Esophagus (tissue), 2 donors: ENCODE measurements around the gene POP5. TPM values are rescaled to one million over a fixed set of nuclear protein-coding genes. Genes with fewer than 3 reads are reported as not detected.
"Not testable (repeated sequence)": the region's sequence is repeated elsewhere in the genome, so short reads cannot be mapped to it uniquely, and the experiment has no call there.

Source experiments
- H3K27ac ChIP-seq, 2 donors: one replicate each; pipeline ENCODE4 v1.5.1; 2013; ENCODE audit warnings: low read depth in 2 of 2, mild to moderate bottlenecking in 2 of 2, inconsistent platforms in 1 of 2, low read length in 1 of 2, moderate library complexity in 1 of 2
- H3K27me3 ChIP-seq, 2 donors: one replicate each; pipeline ENCODE4 v1.6.1; 2013; ENCODE audit warnings: low read length in 2 of 2, control low read depth in 1 of 2, mild to moderate bottlenecking in 1 of 2; ENCODE audit not compliant: insufficient read depth in 2 of 2, control insufficient read depth in 1 of 2
- H3K36me3 ChIP-seq, 2 donors: one replicate each; pipeline ENCODE4 v1.6.1; 2013; ENCODE audit warnings: low read length in 1 of 2; ENCODE audit not compliant: control insufficient read depth in 2 of 2, insufficient read depth in 2 of 2
- H3K4me1 ChIP-seq, 2 donors: one replicate each; pipeline ENCODE4 v1.6.1; 2013; ENCODE audit warnings: low read length in 1 of 2; ENCODE audit not compliant: control insufficient read depth in 2 of 2, insufficient read depth in 2 of 2
- H3K4me3 ChIP-seq, 2 donors: one replicate each; pipeline ENCODE4 v1.5.1; 2013; ENCODE audit warnings: low read length in 2 of 2, mild to moderate bottlenecking in 2 of 2, low read depth in 1 of 2, moderate library complexity in 1 of 2
- H3K9me3 ChIP-seq, 2 donors: one replicate each; pipeline ENCODE4 v1.6.1; 2013; ENCODE audit warnings: mild to moderate bottlenecking in 2 of 2, low read depth in 1 of 2, low read length in 1 of 2, moderate library complexity in 1 of 2; ENCODE audit not compliant: control insufficient read depth in 2 of 2, insufficient read depth in 1 of 2
- WGBS, 2 donors: extraction: QIAGEN DNeasy Blood & Tissue Kit; methylation state at CpG; one replicate each; pipeline ENCODE4 v1.1.7; 2013; 5-methylcytosine and 5-hydroxymethylcytosine counted together
- polyA plus RNA-seq, 2 donors: library from polyadenylated mRNA; stranded (reverse); fragments of 200-250 nt; gene quantifications; one replicate each; pipeline ENCODE4 v1.2.3, GENCODE V29; 2013
- donor health status: healthy with polysubstance abuse.
- donor health status: Bipolar disorder and iron deficiency.

The POP5 gene
- polyA plus RNA-seq, 2 donors: 35.8 to 38.8 TPM

DNA sequence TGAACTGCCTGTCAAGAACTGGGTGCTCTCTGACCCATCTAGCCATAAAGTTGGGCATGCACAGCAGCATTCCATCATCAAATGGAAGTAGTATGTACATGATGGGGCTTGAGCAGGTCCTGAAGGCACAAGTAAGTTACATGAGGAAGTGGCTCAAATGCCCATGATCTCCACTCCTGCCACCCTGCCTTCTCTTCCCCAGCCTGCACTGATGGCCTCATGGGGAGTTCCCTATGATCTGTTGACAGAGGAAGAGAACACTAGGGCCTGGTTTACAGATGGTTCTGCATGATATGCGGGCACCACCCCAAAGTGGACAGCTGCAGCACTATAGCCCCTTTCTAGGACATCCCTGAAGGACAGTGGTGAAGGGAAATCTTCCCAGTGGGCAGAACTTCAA, 30.3 kb upstream of the POP5 start:
- not testable (repeated sequence) for H3K9me3 ChIP-seq, H3K27ac ChIP-seq, H3K4me3 ChIP-seq, H3K27me3 ChIP-seq, H3K4me1 ChIP-seq, H3K36me3 ChIP-seq
- 80 to 90% methylated on average over 1 of the region's 1 CpG for WGBS, 2 donors

DNA sequence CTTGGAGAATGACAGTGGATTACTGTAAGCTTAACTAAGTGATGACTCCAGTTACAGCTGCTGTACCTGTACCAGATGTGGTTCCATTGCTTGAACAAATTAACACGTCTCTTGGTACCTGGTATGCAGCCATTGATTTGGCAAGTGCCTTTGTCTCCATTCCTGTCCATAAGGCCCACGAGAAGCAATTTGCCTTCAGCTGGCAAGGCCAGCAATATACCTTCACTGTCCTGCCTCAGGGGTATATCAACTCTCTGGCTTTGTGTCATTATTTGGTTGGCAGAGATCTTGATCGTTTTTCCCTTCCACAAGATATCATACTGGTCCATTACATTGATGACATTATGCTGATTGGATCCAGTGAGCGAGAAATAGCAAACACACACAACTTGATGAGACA, 29.4 kb upstream of the POP5 start:
- Histone ChIP-seq H3K4me1 (no peaks in the 10 kb centered on the region), H3K27me3 (peaks cover 0 to 2% of the 10 kb centered on the region in 2 donors), H3K27ac (no peak overlapping the region), H3K4me3 (no peak overlapping the region), H3K9me3 (no peaks in the 10 kb centered on the region), H3K36me3 (no peaks in the 10 kb centered on the region)
- 72 to 80% methylated on average over 4 of the region's 4 CpGs for WGBS, 2 donors

DNA sequence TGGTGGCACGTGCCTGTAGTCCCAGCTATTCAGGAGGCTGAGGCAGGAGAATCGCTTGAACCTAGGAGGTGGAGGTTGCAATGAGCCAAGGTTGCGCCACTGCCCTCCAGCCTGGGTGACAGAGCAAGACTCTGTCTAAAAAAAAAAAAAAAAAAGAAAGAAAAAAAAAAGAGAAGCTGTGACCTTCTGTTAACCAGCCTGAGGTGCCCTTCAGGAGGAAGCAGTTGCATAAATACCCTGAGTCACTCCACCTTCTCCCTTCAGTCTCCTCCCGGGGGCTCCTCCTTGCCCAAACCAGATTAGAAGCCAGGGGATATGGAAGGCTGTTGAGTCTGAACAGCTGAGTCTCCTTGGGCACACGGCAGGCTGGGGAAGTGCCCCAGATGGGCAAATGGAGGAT, 21.2 kb upstream of the POP5 start:
- H3K4me1 ChIP-seq, H3K36me3 ChIP-seq, H3K27me3 ChIP-seq, H3K9me3 ChIP-seq, H3K27ac ChIP-seq, H3K4me3 ChIP-seq: not testable (repeated sequence)
- WGBS, 2 donors: 57 to 64% methylated on average over 5 of the region's 5 CpGs

DNA sequence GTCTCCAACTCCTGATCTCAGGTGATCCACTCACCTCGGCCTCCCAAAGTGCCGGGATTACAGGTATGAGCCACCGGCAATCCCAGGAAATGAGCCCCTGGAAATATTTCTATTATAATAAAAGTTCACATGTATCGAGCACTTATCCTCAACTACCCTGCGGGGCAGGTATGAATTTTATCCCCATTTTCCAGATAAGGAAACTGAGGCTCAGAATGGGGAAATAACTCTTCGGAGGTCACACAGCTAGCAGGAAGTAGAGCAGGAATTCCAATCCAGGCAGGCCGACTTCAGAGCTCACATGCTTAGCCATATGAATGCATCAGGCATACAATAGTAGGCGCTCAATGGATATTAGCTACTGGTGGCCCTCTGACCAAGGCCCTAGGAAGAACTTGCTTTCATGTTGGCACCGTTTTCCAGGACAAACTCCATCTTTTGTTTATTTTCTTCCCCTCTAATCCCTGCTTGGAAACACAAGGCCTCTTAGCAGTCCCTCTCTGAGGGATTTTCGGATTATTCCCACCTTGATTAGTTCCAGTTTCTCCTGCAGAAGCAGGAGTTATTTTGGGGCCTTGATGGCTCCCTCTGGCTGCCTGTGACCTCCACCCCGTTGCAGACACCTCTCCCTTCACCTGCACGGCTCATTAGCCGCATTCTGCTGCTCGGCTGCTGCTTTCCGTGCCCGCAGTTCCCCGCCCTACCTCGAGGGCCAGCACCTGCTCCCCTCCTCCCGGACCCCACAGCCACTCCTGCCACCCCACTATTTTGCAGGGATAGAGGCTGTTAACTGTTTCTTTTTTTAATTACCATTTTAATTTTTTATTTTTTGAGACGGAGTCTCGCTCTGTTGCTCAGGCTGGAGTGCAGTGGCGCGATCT, 18.7 kb upstream of the POP5 start:
- Histone ChIP-seq H3K27me3 (no peaks in the 10 kb centered on the region), H3K9me3 (no peaks in the 10 kb centered on the region), H3K4me1 (no peaks in the 10 kb centered on the region), H3K36me3 (no peaks in the 10 kb centered on the region), H3K4me3 (no peak overlapping the region), H3K27ac (no peak overlapping the region)
- 68 to 71% methylated on average over 23 of the region's 23 CpGs for WGBS, 2 donors

DNA sequence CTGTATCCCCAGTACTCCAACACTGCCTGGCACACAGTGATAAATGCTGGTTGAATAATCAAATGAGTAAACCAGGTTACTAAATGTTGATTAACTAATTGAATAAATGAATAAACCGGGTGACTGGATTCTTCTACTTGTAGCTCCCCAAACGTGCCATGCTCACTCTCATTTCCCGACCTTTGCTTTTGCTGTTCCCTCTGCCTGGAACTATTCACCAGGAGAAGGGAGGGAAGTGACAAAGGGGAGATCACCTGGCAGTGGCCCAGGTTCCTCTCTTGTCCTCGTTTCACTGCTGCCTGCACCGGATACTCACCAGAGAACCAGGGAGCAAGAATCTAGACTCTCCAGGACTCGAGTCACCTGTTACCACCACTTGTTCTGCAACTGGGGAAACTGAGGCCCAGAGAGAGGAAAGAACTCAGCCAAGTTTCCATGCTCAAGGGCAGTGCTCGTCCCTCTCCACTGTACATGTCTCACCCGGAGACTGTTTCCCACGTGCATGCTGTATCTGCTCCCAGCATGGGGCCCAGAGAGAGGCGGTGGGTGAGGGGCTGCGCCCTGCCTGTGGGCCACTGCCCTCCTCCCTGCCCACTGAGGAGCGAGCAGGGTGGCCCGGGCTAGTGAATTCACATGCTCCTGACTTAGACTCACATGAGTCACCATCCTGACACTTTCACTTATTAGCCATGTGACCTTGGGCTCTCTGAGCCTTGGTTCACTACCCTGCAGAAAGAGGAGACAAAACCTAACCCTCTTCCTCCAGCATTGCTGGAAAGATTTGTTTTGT, 17.7 kb upstream of the POP5 start:
- WGBS, 2 donors: 54 to 57% methylated on average over 13 of the region's 13 CpGs
- H3K27me3 ChIP-seq: no peaks in the 10 kb centered on the region
- no peaks in the 10 kb centered on the region for H3K36me3 ChIP-seq
- no peaks in the 10 kb centered on the region for H3K9me3 ChIP-seq
- H3K4me3 ChIP-seq: no peak overlapping the region
- H3K4me1 ChIP-seq: no peaks in the 10 kb centered on the region
- H3K27ac ChIP-seq: no peak overlapping the region

DNA sequence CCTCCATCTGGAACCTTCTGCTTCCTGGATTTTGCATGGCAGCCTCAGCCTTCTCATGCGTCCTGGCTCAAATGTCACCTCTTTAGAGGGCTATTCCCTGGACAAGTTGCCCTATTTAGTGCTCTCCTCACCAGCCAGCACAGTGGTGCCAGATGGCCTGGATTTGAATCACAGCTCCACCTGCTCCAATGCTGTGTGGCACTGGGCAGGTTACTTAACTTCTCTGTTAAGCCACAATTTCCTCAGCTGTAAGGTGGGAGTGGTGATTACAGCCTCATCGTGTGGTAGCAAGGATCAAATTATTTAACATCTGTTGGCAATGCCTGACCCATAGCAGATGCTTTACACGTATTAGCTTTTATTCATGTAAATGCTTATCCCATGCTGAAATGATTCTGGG, 16.7 kb upstream of the POP5 start:
- H3K27me3 ChIP-seq: no peaks in the 10 kb centered on the region
- no peak overlapping the region for H3K27ac ChIP-seq
- no peaks in the 10 kb centered on the region for H3K4me1 ChIP-seq
- H3K4me3 ChIP-seq: no peak overlapping the region
- WGBS, 2 donors: 65 to 74% methylated on average over 3 of the region's 3 CpGs
- H3K9me3 ChIP-seq: no peaks in the 10 kb centered on the region
- H3K36me3 ChIP-seq: no peaks in the 10 kb centered on the region

DNA sequence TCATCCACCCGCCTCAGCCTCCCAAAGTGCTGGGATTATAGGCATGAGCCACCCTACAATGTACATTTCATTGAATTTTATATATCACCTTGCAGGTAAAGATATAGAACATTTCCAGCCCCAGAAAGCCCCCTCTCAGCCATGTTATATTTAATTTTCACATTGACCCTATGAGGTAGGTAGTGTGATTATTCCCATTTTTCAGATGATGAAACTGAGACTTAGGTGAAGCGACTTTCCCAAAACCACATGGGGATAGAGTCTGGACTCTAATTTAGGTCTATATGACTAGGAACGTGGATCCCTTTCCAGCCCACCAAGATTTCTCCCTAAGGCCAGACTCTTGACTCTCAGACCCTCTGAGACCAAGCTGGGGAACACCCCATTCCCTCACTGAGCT, 15.7 kb upstream of the POP5 start:
- Histone ChIP-seq H3K27me3 (no peaks in the 10 kb centered on the region), H3K9me3 (no peaks in the 10 kb centered on the region), H3K4me3 (no peak overlapping the region), H3K4me1 (no peaks in the 10 kb centered on the region), H3K36me3 (no peaks in the 10 kb centered on the region), H3K27ac (no peak overlapping the region)
- WGBS, 2 donors: 84 to 88% methylated on average over 3 of the region's 3 CpGs

DNA sequence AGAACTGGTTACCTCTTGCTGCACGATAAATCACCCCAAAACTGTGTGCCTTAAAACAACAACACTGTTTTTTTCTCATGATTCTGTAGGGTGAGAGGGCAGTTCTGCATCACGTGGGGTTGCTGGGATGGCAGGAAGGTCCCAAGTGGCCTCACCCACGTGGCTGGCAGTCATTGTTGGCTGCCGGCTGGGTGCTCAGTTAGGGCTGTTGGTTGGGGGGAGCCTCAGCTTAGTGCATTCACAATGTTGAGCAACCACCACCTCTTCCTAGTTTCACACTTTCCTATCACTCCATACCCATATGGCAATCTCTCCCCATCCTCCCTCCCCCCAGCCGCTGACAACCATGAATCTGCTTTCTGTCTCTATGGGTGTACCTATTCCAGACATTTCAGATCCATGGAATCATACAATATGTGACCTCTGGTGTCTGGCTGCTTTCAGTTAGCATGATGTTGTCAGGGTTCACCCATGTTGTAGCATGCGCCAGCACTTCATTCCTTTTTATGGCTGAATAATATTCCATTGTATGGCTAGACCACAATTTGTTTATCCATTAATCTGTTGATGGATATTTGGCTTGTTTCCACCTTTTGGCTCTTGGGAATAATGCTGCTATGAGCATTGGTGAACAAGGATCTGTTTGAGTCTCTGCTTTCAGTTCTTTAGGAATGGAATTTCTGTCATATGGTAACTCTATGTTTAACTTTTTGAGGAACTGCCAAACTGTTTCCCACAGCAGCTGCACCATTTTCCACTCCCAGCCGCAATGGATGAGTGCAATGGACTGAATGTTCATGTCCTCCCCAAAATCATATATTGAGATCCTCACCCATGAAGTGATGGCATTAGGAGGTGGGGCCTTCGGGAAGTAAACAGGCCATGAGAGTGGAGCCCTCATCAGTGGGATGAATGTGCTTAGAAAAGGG, 11.2 kb upstream of the POP5 start:
- Histone ChIP-seq H3K36me3 (no peaks in the 10 kb centered on the region), H3K4me1 (no peaks in the 10 kb centered on the region), H3K9me3 (no peaks in the 10 kb centered on the region), H3K4me3 (no peak overlapping the region), H3K27ac (no peak overlapping the region), H3K27me3 (no peaks in the 10 kb centered on the region)
- WGBS, 2 donors: 69 to 78% methylated on average over 8 of the region's 8 CpGs

DNA sequence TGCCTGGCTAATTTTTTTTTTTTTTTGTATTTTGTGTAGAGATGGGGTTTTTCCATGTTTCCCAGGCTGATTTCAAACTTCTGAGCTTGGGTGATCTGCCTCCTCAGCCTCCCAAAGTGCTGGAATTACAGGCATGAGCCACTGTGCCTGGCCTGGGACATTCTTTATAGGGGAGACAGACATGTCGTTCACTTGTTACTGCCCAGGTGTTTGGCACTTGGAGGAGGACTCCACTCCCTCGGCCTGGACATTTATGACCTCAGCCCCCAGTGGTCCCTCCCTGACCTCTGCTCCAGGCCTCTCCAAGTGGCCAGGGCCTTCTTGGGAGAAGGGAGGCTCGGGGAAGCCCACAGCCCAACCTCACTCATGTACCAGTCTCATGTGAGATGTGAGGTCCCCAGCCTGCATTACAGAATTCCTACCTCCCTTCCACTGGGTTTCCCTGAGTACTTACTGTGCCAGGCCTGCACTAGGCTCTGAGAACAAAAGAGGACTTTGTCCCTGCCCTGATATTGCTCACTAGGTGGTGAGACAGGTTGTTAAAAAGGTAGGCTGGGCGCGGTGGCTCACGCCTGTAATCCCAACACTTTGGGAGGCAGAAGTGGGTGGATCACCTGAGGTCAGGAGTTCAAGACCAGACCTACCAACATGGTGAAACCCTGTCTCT, 9.7 kb upstream of the POP5 start:
- H3K27ac ChIP-seq: no peak overlapping the region
- 65 to 75% methylated on average over 6 of the region's 6 CpGs for WGBS, 2 donors
- H3K36me3 ChIP-seq: no peaks in the 10 kb centered on the region

More for the DNA sequence above, 9.7 kb upstream of the POP5 start:
- Histone ChIP-seq H3K9me3 (no peaks in the 10 kb centered on the region), H3K27me3 (no peaks in the 10 kb centered on the region), H3K4me3 (no peak overlapping the region), H3K4me1 (no peaks in the 10 kb centered on the region)
